Upper lobe of left lung (tissue), 6 donors: Measurements from ENCODE around the gene PKNOX2. TPM values are rescaled to one million over a fixed set of nuclear protein-coding genes. Genes with fewer than 3 reads are reported as not detected.

ENCODE experiments used
- ATAC-seq, 2 donors: fragments of 200-7000 bp; cut with Tn5 transposase; one replicate each; pipeline ENCODE4 v1.9.1; 2022; ENCODE audit warnings: mild to moderate bottlenecking in 2 of 2, moderate library complexity in 2 of 2; ENCODE audit not compliant: low FRiP score in 2 of 2
- DNase-seq, 2 donors: peaks; one replicate each; pipeline ENCODE4 v3.0.0-alpha.2; 2019 to 2020
- H3K27ac ChIP-seq, 4 donors: fragments of 200-600 bp; sonication (generic); one replicate each; pipeline ENCODE4 v1.5.1; 2016 to 2019
- H3K27me3 ChIP-seq, 4 donors: fragments of 200-600 bp; sonication (generic); one replicate each; pipeline ENCODE4 v1.5.1; 2017 to 2019
- H3K36me3 ChIP-seq, 4 donors: fragments of 200-600 bp; sonication (generic); one replicate each; pipeline ENCODE4 v1.5.1; 2016 to 2019
- H3K4me1 ChIP-seq, 4 donors: fragments of 200-600 bp; sonication (generic); one replicate each; pipeline ENCODE4 v1.5.1; 2018 to 2019
- H3K4me3 ChIP-seq, 4 donors: fragments of 200-600 bp; sonication (generic); one replicate each; pipeline ENCODE4 v1.5.1; 2017 to 2019; ENCODE audit warnings: mild to moderate bottlenecking in 2 of 4, moderate library complexity in 1 of 4
- H3K9me3 ChIP-seq, 4 donors: fragments of 200-600 bp; sonication (generic); one replicate each; pipeline ENCODE4 v1.5.1; 2018 to 2019
- CTCF ChIP-seq, 6 experiments: fragments of 450-650 bp in 4 of 6; fragments of 200-600 bp in 2 of 6; sonication (generic) in 2 of 6; IDR thresholded peaks; one replicate each; pipeline ENCODE4 v1.5.1; 2016 to 2019; ENCODE audit warnings: antibody characterized with exemption in 6 of 6
- EP300 ChIP-seq, 4 donors: sonication (generic); formaldehyde crosslinking; IDR thresholded peaks; one replicate each; pipeline ENCODE4 v1.5.1; 2017; ENCODE audit warnings: antibody characterized with exemption in 4 of 4, control low read depth in 2 of 4
- POLR2A ChIP-seq, 4 donors: fragments of 450-650 bp; IDR thresholded peaks; one replicate each; pipeline ENCODE4 v1.5.1; 2016 to 2017; ENCODE audit warnings: antibody characterized with exemption in 4 of 4, mild to moderate bottlenecking in 2 of 4
- POLR2AphosphoS5 ChIP-seq, 2 donors: sonication (generic); formaldehyde crosslinking; IDR thresholded peaks; one replicate each; pipeline ENCODE4 v1.5.1; 2017; ENCODE audit warnings: antibody characterized with exemption in 2 of 2
- WGBS, 2 donors: methylation state at CpG; one replicate each; pipeline ENCODE4 v1.1.5; 2017 to 2018; 5-methylcytosine and 5-hydroxymethylcytosine counted together
- total RNA-seq, 6 donors: library from RNA; depleted of rRNA in 4 of 6; stranded (reverse); fragments of >200 nt in 4 of 6; gene quantifications; one replicate each; pipeline versions ENCODE4 v1.1.0 to v1.2.1, GENCODE V29; 2016 to 2021
- donor health status: DM: no; HTN: no; CAD: no; lungs with moderate emphysema.
- donor health status: DM: no; HTN: yes; CAD: no; lungs with severe emphysema.

PKNOX2 gene
- total RNA-seq, 6 donors from 2014 or later = 2.9 to 15.5 (median 8.4) TPM

- H3K4me3 ChIP-seq = no peak overlapping the region
- DNase-seq (no peak), ATAC-seq (no peak)
- 73 to 86% methylated on average over 5 of the region's 5 CpGs for WGBS, 2 donors
- no peak overlapping the region for H3K27ac ChIP-seq
- no peaks in the 10 kb centered on the region for H3K27me3 ChIP-seq
- TF ChIP-seq POLR2AphosphoS5 (IDR thresholded peaks at IDR 0.05) = no peak
- TF ChIP-seq POLR2A (IDR thresholded peaks at IDR 0.05) = no peak
- TF ChIP-seq EP300 (IDR thresholded peaks at IDR 0.05) = no peak
- no peaks in the 10 kb centered on the region for H3K9me3 ChIP-seq
- no peaks in the 10 kb centered on the region for H3K36me3 ChIP-seq
- H3K4me1 ChIP-seq = no peaks in the 10 kb centered on the region
Measured at GRCh38 chr11:125290263-125290662, 125.7 kb downstream of the PKNOX2 start.

DNA sequence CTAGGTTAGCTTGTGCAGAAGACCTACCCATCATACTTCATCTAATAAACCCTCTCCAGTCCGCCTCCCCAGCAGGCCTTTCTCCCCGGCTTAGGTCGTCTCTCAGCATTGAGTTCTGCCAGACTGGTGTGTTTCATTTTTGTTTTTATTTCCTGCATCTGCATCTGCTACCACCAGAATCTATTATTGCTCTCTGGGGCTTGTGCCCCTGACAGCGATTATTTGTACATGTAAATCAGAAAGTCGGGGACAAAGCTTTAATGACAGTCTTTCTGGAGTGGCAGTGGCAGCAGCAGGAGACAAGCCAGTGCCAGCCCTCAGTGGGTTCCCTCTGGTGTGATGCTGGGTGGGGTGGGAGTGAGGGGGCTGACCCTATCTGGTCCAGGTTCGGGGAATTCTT is 127.5 kb downstream of the PKNOX2 start:
- WGBS, 2 donors = 85 to 93% methylated on average over 6 of the region's 6 CpGs
- Histone ChIP-seq H3K4me1 (no peaks in the 10 kb centered on the region), H3K9me3 (no peaks in the 10 kb centered on the region), H3K27me3 (no peaks in the 10 kb centered on the region), H3K27ac (no peak overlapping the region), H3K36me3 (no peaks in the 10 kb centered on the region), H3K4me3 (no peak overlapping the region)
- DNase-seq (no peak), ATAC-seq (no peak)
- TF ChIP-seq POLR2A (IDR thresholded peaks at IDR 0.05) (no peak), POLR2AphosphoS5 (IDR thresholded peaks at IDR 0.05) (no peak), CTCF (IDR thresholded peaks at IDR 0.05) (no peak), EP300 (IDR thresholded peaks at IDR 0.05) (no peak)

GRCh38 chr11:125293596-125293995 is 129.0 kb downstream of the PKNOX2 start:
- WGBS, 2 donors = 84 to 85% methylated on average over 5 of the region's 5 CpGs

DNA sequence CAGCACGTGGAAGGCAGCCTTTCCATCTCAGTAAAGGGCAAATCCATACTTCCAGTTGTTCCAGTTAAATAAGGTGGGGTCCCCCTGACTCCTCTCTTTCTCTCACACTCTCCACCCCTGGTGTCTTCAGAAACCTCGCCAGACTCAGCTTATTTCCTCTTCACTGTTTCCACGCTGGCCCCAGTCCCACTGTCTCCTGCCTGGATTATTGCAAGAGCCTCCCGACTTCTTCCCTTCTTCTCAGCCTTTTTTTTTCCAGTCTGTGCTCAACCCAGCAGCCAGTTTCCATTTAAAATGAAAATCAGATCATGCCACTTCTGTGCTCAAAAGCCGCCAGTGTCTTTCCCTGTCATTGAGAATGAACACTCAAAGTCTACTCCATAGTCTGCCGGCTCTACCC is 131.4 kb downstream of the PKNOX2 start:
- WGBS, 2 donors = 63% methylated on average over 6 of the region's 6 CpGs
- Histone ChIP-seq H3K27me3 (no peaks in the 10 kb centered on the region), H3K36me3 (no peaks in the 10 kb centered on the region), H3K4me1 (no peaks in the 10 kb centered on the region), H3K27ac (peak overlapping the region in 1 of 4 donors; percentile 30), H3K4me3 (no peak overlapping the region), H3K9me3 (no peaks in the 10 kb centered on the region)
- no peak for TF ChIP-seq POLR2AphosphoS5 (IDR thresholded peaks at IDR 0.05)
- no peak for TF ChIP-seq EP300 (IDR thresholded peaks at IDR 0.05)
- no peak for DNase-seq
- no peak for ATAC-seq

More at GRCh38 chr11:125293596-125293995, 129.0 kb downstream of the PKNOX2 start:
- Histone ChIP-seq H3K4me1 (no peaks in the 10 kb centered on the region), H3K9me3 (no peaks in the 10 kb centered on the region), H3K27me3 (no peaks in the 10 kb centered on the region), H3K36me3 (no peaks in the 10 kb centered on the region), H3K27ac (no peak overlapping the region), H3K4me3 (no peak overlapping the region)
- ATAC-seq = no peak
- no peak for DNase-seq
- no peak for TF ChIP-seq CTCF (IDR thresholded peaks at IDR 0.05)

DNA sequence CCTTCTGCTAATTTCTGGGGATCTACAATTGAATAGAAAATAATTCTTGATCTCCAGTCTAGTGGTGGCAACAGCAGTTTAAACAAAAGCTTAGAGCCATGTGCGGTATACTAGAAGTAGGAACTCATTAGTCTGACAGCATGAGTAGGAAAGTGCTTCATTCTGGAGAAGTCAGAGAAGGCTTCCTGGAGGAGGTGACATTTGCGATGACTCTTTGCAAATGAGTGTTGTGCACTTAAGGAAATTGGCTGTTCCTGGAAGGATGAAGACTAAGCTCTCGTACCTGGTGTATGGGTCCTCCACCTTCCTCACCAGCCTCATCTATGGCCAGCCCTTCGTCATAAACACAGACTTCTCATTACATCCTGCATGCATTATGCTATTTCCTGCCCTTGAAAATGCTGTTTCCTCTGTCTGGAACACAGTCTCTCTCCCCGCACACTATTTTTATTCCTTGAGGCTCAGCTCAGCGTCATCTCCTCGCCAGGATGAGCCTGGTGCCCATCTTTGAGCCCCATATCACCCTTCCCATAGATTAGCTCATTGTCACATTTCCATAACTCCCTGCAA is 132.9 kb downstream of the PKNOX2 start:
- no peak for DNase-seq
- Histone ChIP-seq H3K4me1 (no peaks in the 10 kb centered on the region), H3K4me3 (no peak overlapping the region), H3K36me3 (no peaks in the 10 kb centered on the region), H3K9me3 (no peaks in the 10 kb centered on the region), H3K27ac (no peak overlapping the region), H3K27me3 (no peaks in the 10 kb centered on the region)
- 50 to 61% methylated on average over 7 of the region's 7 CpGs for WGBS, 2 donors
- no peak for ATAC-seq
- TF ChIP-seq CTCF (IDR thresholded peaks at IDR 0.05) = no peak
- no peak for TF ChIP-seq POLR2A (IDR thresholded peaks at IDR 0.05)
- TF ChIP-seq POLR2AphosphoS5 (IDR thresholded peaks at IDR 0.05) = no peak
- TF ChIP-seq EP300 (IDR thresholded peaks at IDR 0.05) = no peak

DNA sequence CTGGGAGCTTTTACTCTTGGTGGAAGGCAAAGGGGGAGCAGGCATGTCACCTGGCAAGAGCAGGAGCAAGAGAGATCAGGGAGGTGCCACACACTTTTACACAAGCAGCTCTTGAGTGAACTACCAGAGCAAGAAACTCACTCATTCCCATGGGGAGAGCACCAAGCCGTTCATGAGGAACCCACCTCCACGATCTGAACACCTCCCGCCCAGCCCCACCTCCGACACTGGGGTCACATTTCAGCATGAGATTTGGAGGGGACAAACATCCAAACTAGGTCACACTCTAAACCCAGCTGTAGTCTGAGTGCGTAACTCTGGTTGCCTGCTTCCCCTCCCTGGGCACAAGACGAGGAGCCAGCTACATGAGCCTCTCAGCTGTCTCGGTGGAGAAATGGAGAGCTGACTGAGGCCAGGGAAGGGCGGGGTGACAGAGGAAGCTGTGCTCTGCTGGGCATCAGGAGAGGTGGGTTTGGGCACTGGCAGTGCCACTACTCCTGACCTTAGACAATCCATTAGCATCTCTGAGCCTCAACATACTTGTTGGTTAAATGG is 134.6 kb downstream of the PKNOX2 start:
- Histone ChIP-seq H3K27ac (no peak overlapping the region), H3K9me3 (no peaks in the 10 kb centered on the region), H3K36me3 (no peaks in the 10 kb centered on the region), H3K4me3 (no peak overlapping the region), H3K4me1 (no peaks in the 10 kb centered on the region), H3K27me3 (no peaks in the 10 kb centered on the region)
- DNase-seq = no peak
- WGBS, 2 donors = 83 to 86% methylated on average over 6 to 8 of the region's 8 CpGs
- ATAC-seq = no peak
- TF ChIP-seq POLR2AphosphoS5 (IDR thresholded peaks at IDR 0.05) (no peak), POLR2A (IDR thresholded peaks at IDR 0.05) (no peak), EP300 (IDR thresholded peaks at IDR 0.05) (no peak), CTCF (IDR thresholded peaks at IDR 0.05) (no peak)
